HCT116 (cell line): ENCODE data around the gene RGS8. TPM values are rescaled to one million over a fixed set of nuclear protein-coding genes. Genes with fewer than 3 reads are reported as not detected.

Experiments
- ATAC-seq: fragments of 200-7000 bp; cut with Tn5 transposase; 2 replicates; pipeline ENCODE4 v1.9.1; 2020; ENCODE audit warnings: mild to moderate bottlenecking, moderate library complexity
- BruUV-seq: library from RNA; stranded (reverse); fragments of 400-500 nt; replicated peaks from 2 replicates; lab custom pipeline; 2021; lab: Mats Ljungman, UMichigan
- CTCF ChIA-PET: fragments of 300-600 bp; sonication (Branson Sonifier 250); formaldehyde crosslinking; loops from one replicate; lab custom pipeline; 2021; ENCODE audit warnings: antibody characterized with exemption; lab: Charles Lee
- POLR2A ChIA-PET: fragments of 300-600, 350-600 bp; sonication (Branson Sonifier 250); formaldehyde crosslinking; loops from one replicate; lab custom pipeline; 2021; ENCODE audit warnings: antibody characterized with exemption; lab: Charles Lee
- RAD21 ChIA-PET, 2 experiments: fragments of 300-600 bp; sonication (Branson Sonifier 250); formaldehyde crosslinking; loops; one replicate each; lab custom pipeline; 2023; ENCODE audit warnings: low total read pairs in 2 of 2; ENCODE audit not compliant: uncharacterized antibody in 2 of 2, unreplicated experiment in 2 of 2, low non-redundant PET in 1 of 2; lab: Charles Lee
- DNase-seq: peaks from one replicate; pipeline ENCODE4 v3.0.0-alpha.2; 2010; ENCODE audit warnings: low read depth, low spot score
- H2AFZ ChIP-seq: fragments of 200-600 bp; shearing (Covaris generic), sonication (generic); 2 replicates; pipeline ENCODE4 v1.6.1; 2017; ENCODE audit warnings: low read depth, mixed run types, mixed read lengths, antibody characterized with exemption, low read length; ENCODE audit not compliant: poor library complexity, severe bottlenecking
- H3K27ac ChIP-seq: 2 replicates; pipeline ENCODE4 v1.5.1; 2012; ENCODE audit warnings: low read depth, low read length
- H3K27me3 ChIP-seq: fragments of 200-600 bp; sonication (generic); 2 replicates; pipeline ENCODE4 v1.6.1; 2016; ENCODE audit warnings: mixed run types, low read length, mixed read lengths; ENCODE audit not compliant: insufficient read depth
- H3K36me3 ChIP-seq, 2 experiments: fragments of 200-500 bp in 1 of 2; fragments of 200-600 bp in 1 of 2; sonication (Bioruptor generic) in 1 of 2; sonication (generic) in 1 of 2; 2 replicates each; pipeline versions ENCODE4 v1.5.1 to v1.6.1; 2014 to 2016; ENCODE audit warnings: low read length in 2 of 2, inconsistent platforms in 1 of 2, mixed read lengths in 1 of 2, mixed run types in 1 of 2; ENCODE audit not compliant: insufficient read depth in 2 of 2, control insufficient read depth in 1 of 2
- H3K4me1 ChIP-seq, 2 experiments: fragments of 200-600 bp in 1 of 2; sonication (generic) in 1 of 2; 2 replicates each; pipeline versions ENCODE4 v1.5.1 to v1.6.1; 2012 to 2017; ENCODE audit warnings: low read length in 2 of 2, inconsistent platforms in 1 of 2, mild to moderate bottlenecking in 1 of 2, mixed read lengths in 1 of 2, mixed run types in 1 of 2, moderate library complexity in 1 of 2; ENCODE audit not compliant: insufficient read depth in 2 of 2, control insufficient read depth in 1 of 2
- H3K4me2 ChIP-seq: fragments of 200-600 bp; sonication (generic); 2 replicates; pipeline ENCODE4 v1.6.1; 2017; ENCODE audit warnings: mixed run types, low read length, mixed read lengths
- H3K4me3 ChIP-seq, 2 experiments: fragments of 200-600 bp in 1 of 2; sonication (generic) in 1 of 2; replicated peaks in 1 of 2; 2 replicates each; pipeline ENCODE4 v1.5.1; 2011 to 2016; ENCODE audit warnings: low read length in 2 of 2, control low read depth in 1 of 2, low read depth in 1 of 2, mild to moderate bottlenecking in 1 of 2, mixed read lengths in 1 of 2, mixed run types in 1 of 2
- H3K79me2 ChIP-seq: fragments of 200-600 bp; sonication (generic); 2 replicates; pipeline ENCODE4 v1.6.1; 2017; ENCODE audit warnings: mild to moderate bottlenecking, mixed run types, low read length, moderate library complexity, mixed read lengths; ENCODE audit not compliant: insufficient read depth
- H3K9ac ChIP-seq: fragments of 200-600 bp; sonication (generic); 2 replicates; pipeline ENCODE4 v1.6.1; 2016; ENCODE audit warnings: low read length, mixed read lengths
- H3K9me2 ChIP-seq: fragments of 200-600 bp; sonication (generic), shearing (Covaris generic); 2 replicates; pipeline ENCODE4 v1.6.1; 2017; ENCODE audit warnings: mixed run types, mild to moderate bottlenecking, moderate library complexity; ENCODE audit not compliant: insufficient read depth
- H3K9me3 ChIP-seq, 2 experiments: fragments of 200-500 bp in 1 of 2; fragments of 200-600 bp in 1 of 2; sonication (Bioruptor generic) in 1 of 2; sonication (generic) in 1 of 2; 2 replicates each; pipeline ENCODE4 v1.6.1; 2014 to 2017; ENCODE audit warnings: low read length in 2 of 2, mixed read lengths in 2 of 2, inconsistent platforms in 1 of 2, low read depth in 1 of 2, mild to moderate bottlenecking in 1 of 2, mixed run types in 1 of 2, moderate library complexity in 1 of 2; ENCODE audit not compliant: control insufficient read depth in 1 of 2, insufficient read depth in 1 of 2
- H4K20me1 ChIP-seq: fragments of 200-600 bp; sonication (generic), shearing (Covaris generic); 2 replicates; pipeline ENCODE4 v1.6.1; 2017; ENCODE audit warnings: mixed run types, mild to moderate bottlenecking, moderate library complexity; ENCODE audit not compliant: insufficient read depth
- CBX3 ChIP-seq: IDR thresholded peaks from 2 replicates; pipeline ENCODE4 v1.6.1; 2012; ENCODE audit warnings: low read depth
- CEBPB ChIP-seq: IDR thresholded peaks from 2 replicates; pipeline ENCODE4 v1.6.1; 2012; ENCODE audit warnings: low read depth
- EGR1 ChIP-seq: IDR thresholded peaks from 2 replicates; pipeline ENCODE4 v1.6.1; 2012; ENCODE audit warnings: low read depth
- ELF1 ChIP-seq: IDR thresholded peaks from 2 replicates; pipeline ENCODE4 v1.6.1; 2012; ENCODE audit warnings: low read depth, borderline replicate concordance
- EZH2 ChIP-seq: fragments of 200-600 bp; sonication (generic); IDR thresholded peaks from 2 replicates; pipeline ENCODE4 v1.6.1; 2017; ENCODE audit warnings: antibody characterized with exemption, mixed run types
- EZH2phosphoT487 ChIP-seq: fragments of 200-600 bp; IDR thresholded peaks from 2 replicates; pipeline ENCODE4 v1.6.1; 2018; ENCODE audit warnings: antibody characterized with exemption, borderline replicate concordance
- FOSL1 ChIP-seq: IDR thresholded peaks from 2 replicates; pipeline ENCODE4 v1.6.1; 2012; ENCODE audit warnings: low read depth
- JUND ChIP-seq: IDR thresholded peaks from 2 replicates; pipeline ENCODE4 v1.6.1; 2012
- POLR2A ChIP-seq: IDR thresholded peaks from 2 replicates; pipeline ENCODE4 v1.7.0; 2011; ENCODE audit warnings: borderline replicate concordance; ENCODE audit not compliant: insufficient read depth, insufficient read length; ENCODE audit errors: extremely low read depth
- POLR2AphosphoS5 ChIP-seq: IDR thresholded peaks from 2 replicates; pipeline ENCODE4 v1.6.1; 2011; ENCODE audit warnings: mild to moderate bottlenecking, low read depth, low read length, moderate library complexity
- RAD21 ChIP-seq: IDR thresholded peaks from 2 replicates; pipeline ENCODE4 v1.6.1; 2012; ENCODE audit warnings: low read depth, mild to moderate bottlenecking
- SIN3A ChIP-seq: IDR thresholded peaks from 2 replicates; pipeline ENCODE4 v1.6.1; 2012; ENCODE audit warnings: low read depth
- SP1 ChIP-seq: IDR thresholded peaks from 2 replicates; pipeline ENCODE4 v1.6.1; 2012; ENCODE audit warnings: low read depth
- SRF ChIP-seq: IDR thresholded peaks from 2 replicates; pipeline ENCODE4 v1.6.1; 2012; ENCODE audit warnings: low read depth
- TCF7L2 ChIP-seq: IDR thresholded peaks from 2 replicates; pipeline ENCODE4 v1.7.0; 2011; ENCODE audit warnings: borderline replicate concordance, inconsistent platforms; ENCODE audit not compliant: insufficient read depth, insufficient read length; ENCODE audit errors: extremely low read depth
- YY1 ChIP-seq: IDR thresholded peaks from 2 replicates; pipeline ENCODE4 v1.6.1; 2011; ENCODE audit warnings: low read length, low read depth, moderate library complexity, mild to moderate bottlenecking; ENCODE audit not compliant: insufficient replicate concordance; ENCODE audit errors: extremely low read depth
- ZFX ChIP-seq: fragments of 450-650 bp; IDR thresholded peaks from 2 replicates; pipeline ENCODE4 v1.6.1; 2017
- intact Hi-C: fragments of 100-400 bp; cut with micrococcal nuclease; formaldehyde crosslinking; loops from 2 replicates; pipeline ENCODE4 v1.10.0; 2022
- total RNA-seq: library from RNA; stranded (reverse); gene quantifications from one replicate; pipeline ENCODE4 v1.2.1, GENCODE V29; 2021; ENCODE audit not compliant: unreplicated experiment
- TF ChIP-seq, protein P1 (sequence below): IDR thresholded peaks from 2 replicates; pipeline ENCODE4 v1.6.1; 2012
- TF ChIP-seq, protein P2 (sequence below): IDR thresholded peaks from 2 replicates; pipeline ENCODE4 v1.6.1; 2011; ENCODE audit warnings: mild to moderate bottlenecking, low read length, moderate library complexity; ENCODE audit not compliant: insufficient replicate concordance; ENCODE audit errors: extremely low read depth

RGS8 gene
- total RNA-seq, 1 experiment from 2014 or later, result not detected

DNA sequence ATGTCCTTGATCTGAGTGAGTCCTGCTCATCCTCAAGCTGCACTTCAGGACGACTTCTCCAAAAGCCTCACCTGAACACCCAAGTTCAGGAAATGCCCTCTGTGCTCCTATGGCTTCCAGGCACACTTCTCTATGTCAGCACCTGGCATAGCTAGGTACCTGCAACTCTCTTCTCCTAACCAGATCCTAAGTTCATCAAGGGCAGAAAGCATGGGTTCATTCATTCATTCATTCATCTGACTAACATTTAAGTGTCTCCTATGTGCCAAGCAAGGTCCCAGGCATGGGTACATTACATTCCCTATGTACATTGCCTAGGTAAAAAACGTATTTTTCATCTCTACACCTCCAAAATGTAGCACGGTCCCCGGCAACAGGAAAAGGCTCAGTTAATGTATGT, 4.0 kb downstream of the RGS8 start:
- no peak overlapping the region for H3K4me2 ChIP-seq

DNA sequence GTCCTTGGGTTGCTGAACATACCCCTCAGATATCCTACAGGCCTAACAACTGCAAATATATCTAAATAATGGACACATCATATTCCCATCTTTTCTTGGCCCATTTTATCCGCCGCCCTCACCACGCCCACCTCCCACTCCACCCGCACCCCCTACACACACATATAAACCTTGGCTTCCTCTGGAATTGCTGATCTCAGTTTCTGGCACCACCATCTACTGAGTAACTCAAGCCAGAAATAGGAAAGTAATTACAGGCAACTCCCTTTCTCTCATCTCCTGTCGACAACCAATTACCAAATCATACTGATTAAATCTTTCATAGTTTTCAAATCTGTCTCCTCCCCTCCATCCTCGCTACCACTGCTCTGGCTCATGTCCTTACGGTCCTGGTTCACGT, 4.7 kb downstream of the RGS8 start:
- H3K4me1 ChIP-seq, result no peaks in the 10 kb centered on the region; a peak in 2 of 4 replicates
- TF ChIP-seq SIN3A (no peak), YY1 (no peak), ELF1 (no peak), SRF (no peak), POLR2AphosphoS5 (no peak), ZFX (no peak), RAD21 (no peak), CBX3 (no peak), TCF7L2 (no peak), SP1 (no peak), CEBPB (no peak), EZH2 (no peak)
- TF ChIP-seq, protein P1, sequence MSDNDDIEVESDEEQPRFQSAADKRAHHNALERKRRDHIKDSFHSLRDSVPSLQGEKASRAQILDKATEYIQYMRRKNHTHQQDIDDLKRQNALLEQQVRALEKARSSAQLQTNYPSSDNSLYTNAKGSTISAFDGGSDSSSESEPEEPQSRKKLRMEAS, result no peak
- TF ChIP-seq, protein P2, sequence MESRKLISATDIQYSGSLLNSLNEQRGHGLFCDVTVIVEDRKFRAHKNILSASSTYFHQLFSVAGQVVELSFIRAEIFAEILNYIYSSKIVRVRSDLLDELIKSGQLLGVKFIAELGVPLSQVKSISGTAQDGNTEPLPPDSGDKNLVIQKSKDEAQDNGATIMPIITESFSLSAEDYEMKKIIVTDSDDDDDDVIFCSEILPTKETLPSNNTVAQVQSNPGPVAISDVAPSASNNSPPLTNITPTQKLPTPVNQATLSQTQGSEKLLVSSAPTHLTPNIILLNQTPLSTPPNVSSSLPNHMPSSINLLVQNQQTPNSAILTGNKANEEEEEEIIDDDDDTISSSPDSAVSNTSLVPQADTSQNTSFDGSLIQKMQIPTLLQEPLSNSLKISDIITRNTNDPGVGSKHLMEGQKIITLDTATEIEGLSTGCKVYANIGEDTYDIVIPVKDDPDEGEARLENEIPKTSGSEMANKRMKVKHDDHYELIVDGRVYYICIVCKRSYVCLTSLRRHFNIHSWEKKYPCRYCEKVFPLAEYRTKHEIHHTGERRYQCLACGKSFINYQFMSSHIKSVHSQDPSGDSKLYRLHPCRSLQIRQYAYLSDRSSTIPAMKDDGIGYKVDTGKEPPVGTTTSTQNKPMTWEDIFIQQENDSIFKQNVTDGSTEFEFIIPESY, result no peak
- TF ChIP-seq, all 23 proteins: peak for 0
- Histone ChIP-seq H3K79me2 (no peaks in the 10 kb centered on the region), H3K27ac (no peak overlapping the region), H3K27me3 (no peaks in the 10 kb centered on the region; the same call in 1 of the 2 replicates), H3K36me3 (no peaks in the 10 kb centered on the region), H3K9me3 (no peaks in the 10 kb centered on the region), H3K4me2 (no peak overlapping the region), H3K4me3 (no peak overlapping the region), H2AFZ (no peak overlapping the region), H4K20me1 (no peaks in the 10 kb centered on the region), H3K9me2 (no peaks in the 10 kb centered on the region), H3K9ac (no peak overlapping the region)
- intact Hi-C loops, result no loop called here
- CTCF ChIA-PET, result no interaction called here
- DNase-seq, result no peak
- ATAC-seq, result no peak
- BruUV-seq, result no TSS peak
- RAD21 ChIA-PET, result no interaction called here
- POLR2A ChIA-PET, result no interaction called here

More for the DNA sequence above, 4.0 kb downstream of the RGS8 start:
- no TSS peak for BruUV-seq
- Histone ChIP-seq H3K9me2 (no peaks in the 10 kb centered on the region), H3K9ac (no peak overlapping the region), H3K27me3 (no peaks in the 10 kb centered on the region; the same call in 1 of the 2 replicates), H3K4me3 (no peak overlapping the region), H3K4me1 (no peaks in the 10 kb centered on the region; a peak in 2 of 4 replicates), H2AFZ (no peak overlapping the region), H4K20me1 (no peaks in the 10 kb centered on the region), H3K36me3 (no peaks in the 10 kb centered on the region), H3K27ac (no peak overlapping the region), H3K79me2 (no peaks in the 10 kb centered on the region), H3K9me3 (no peaks in the 10 kb centered on the region)
- intact Hi-C loops, result no loop called here
- ATAC-seq, result no peak
- RAD21 ChIA-PET, result no interaction called here
- no peak for DNase-seq
- CTCF ChIA-PET, result no interaction called here
- TF ChIP-seq JUND, result no peak
- TF ChIP-seq EZH2, result no peak
- TF ChIP-seq EZH2phosphoT487, result no peak
- TF ChIP-seq ZFX, result no peak
- no peak for TF ChIP-seq EGR1
- TF ChIP-seq FOSL1, result no peak
- TF ChIP-seq SP1, result no peak
- TF ChIP-seq POLR2A, result no peak
- POLR2A ChIA-PET, result no interaction called here
